GM12878 (cell line): ENCODE measurements around the gene COX6A2. TPM values are rescaled to one million over a fixed set of nuclear protein-coding genes. Genes with fewer than 3 reads are reported as not detected.

Source experiments
- JUND ChIP-seq: IDR thresholded peaks from 2 replicates; pipeline ENCODE4 v1.6.1; 2012; ENCODE audit warnings: low read depth, mild to moderate bottlenecking, low read length, improper control_type of control experiment, moderate library complexity
- SMARCA5 ChIP-seq: fragments of 450-650 bp; IDR thresholded peaks from 2 replicates; pipeline ENCODE4 v1.6.1; 2017; ENCODE audit warnings: mild to moderate bottlenecking
- STAT1 ChIP-seq: fragments of 450-650 bp; conservative IDR thresholded peaks from 2 replicates; pipeline ENCODE4 v1.6.1; 2014; ENCODE audit warnings: antibody characterized with exemption, mild to moderate bottlenecking
- polyA plus RNA-seq, 11 experiments: library from polyadenylated mRNA; depleted of rRNA in 4 of 11; unstranded in 6 of 11; stranded (reverse) in 5 of 11; fragments of >200 nt; fragmentation: Nextera tagmentation in 4 of 11; fragmentation: Illumina TruSeq in 1 of 11; extraction: Ambion mirVana in 4 of 11; extraction: Trizol in 1 of 11; gene quantifications; 1 replicate in 1 of 11; 2 replicates in 10 of 11; pipeline versions ENCODE4 v1.2.1 to v1.2.3, GENCODE V29; 2011 to 2016; ENCODE audit warnings: inconsistent platforms in 2 of 11, missing spikeins in 2 of 11, low read depth in 1 of 11
- total RNA-seq, 4 experiments: library from RNA; depleted of rRNA in 3 of 4; stranded (reverse); fragments of >200 nt in 3 of 4; fragmentation: Illumina TruSeq in 1 of 4; extraction: Trizol in 1 of 4; gene quantifications; 2 replicates each; pipeline versions ENCODE4 v1.2.1 to v1.2.3, GENCODE V29; 2013 to 2021
- TF ChIP-seq, protein P1 (sequence below): fragments of 450-650 bp; IDR thresholded peaks from 2 replicates; pipeline ENCODE4 v1.6.1; 2017; ENCODE audit warnings: mild to moderate bottlenecking, moderate library complexity
- TF ChIP-seq, protein P2 (sequence below): IDR thresholded peaks from 2 replicates; pipeline ENCODE4 v1.6.1; 2012; ENCODE audit warnings: mild to moderate bottlenecking, low read depth, low read length
- TF ChIP-seq, protein P3 (sequence below): IDR thresholded peaks from 2 replicates; pipeline ENCODE4 v1.6.1; 2011; ENCODE audit warnings: borderline replicate concordance, low read depth, mild to moderate bottlenecking, moderate library complexity, low read length; ENCODE audit not compliant: insufficient read depth, poor library complexity, severe bottlenecking
- TF ChIP-seq, protein P4 (sequence below): fragments of 450-650 bp; IDR thresholded peaks from 2 replicates; pipeline ENCODE4 v1.6.1; 2016; ENCODE audit warnings: mild to moderate bottlenecking

COX6A2 gene
- total and polyA plus RNA-seq, 10 of the 15 experiments (the other 5 are each of a cell fraction or from before 2014, with no cell fraction given), result not detected

DNA sequence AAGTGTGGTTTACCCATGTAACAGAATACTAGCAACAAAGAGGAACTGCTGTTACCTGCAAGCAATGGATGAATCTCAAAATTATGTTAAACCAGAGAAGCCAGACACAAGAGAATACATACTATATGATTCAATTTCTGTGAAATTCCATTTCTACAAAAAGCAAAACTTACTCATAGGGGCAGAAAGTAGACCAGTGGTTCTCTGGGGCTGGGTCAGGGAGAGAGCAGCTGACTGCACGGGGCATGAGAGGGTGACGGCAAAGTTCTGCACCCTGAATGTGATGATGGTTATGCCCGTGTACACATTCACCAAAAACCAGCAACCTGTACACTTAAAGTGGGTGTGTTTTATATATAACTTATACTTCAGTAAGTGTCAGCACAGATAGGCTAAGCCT, 11.4 kb upstream of the COX6A2 start (continued):
- TF ChIP-seq, protein P1, sequence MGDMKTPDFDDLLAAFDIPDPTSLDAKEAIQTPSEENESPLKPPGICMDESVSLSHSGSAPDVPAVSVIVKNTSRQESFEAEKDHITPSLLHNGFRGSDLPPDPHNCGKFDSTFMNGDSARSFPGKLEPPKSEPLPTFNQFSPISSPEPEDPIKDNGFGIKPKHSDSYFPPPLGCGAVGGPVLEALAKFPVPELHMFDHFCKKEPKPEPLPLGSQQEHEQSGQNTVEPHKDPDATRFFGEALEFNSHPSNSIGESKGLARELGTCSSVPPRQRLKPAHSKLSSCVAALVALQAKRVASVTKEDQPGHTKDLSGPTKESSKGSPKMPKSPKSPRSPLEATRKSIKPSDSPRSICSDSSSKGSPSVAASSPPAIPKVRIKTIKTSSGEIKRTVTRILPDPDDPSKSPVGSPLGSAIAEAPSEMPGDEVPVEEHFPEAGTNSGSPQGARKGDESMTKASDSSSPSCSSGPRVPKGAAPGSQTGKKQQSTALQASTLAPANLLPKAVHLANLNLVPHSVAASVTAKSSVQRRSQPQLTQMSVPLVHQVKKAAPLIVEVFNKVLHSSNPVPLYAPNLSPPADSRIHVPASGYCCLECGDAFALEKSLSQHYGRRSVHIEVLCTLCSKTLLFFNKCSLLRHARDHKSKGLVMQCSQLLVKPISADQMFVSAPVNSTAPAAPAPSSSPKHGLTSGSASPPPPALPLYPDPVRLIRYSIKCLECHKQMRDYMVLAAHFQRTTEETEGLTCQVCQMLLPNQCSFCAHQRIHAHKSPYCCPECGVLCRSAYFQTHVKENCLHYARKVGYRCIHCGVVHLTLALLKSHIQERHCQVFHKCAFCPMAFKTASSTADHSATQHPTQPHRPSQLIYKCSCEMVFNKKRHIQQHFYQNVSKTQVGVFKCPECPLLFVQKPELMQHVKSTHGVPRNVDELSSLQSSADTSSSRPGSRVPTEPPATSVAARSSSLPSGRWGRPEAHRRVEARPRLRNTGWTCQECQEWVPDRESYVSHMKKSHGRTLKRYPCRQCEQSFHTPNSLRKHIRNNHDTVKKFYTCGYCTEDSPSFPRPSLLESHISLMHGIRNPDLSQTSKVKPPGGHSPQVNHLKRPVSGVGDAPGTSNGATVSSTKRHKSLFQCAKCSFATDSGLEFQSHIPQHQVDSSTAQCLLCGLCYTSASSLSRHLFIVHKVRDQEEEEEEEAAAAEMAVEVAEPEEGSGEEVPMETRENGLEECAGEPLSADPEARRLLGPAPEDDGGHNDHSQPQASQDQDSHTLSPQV, result no peak
- TF ChIP-seq STAT1 (no peak), SMARCA5 (no peak), JUND (no peak)
- TF ChIP-seq, protein P2, sequence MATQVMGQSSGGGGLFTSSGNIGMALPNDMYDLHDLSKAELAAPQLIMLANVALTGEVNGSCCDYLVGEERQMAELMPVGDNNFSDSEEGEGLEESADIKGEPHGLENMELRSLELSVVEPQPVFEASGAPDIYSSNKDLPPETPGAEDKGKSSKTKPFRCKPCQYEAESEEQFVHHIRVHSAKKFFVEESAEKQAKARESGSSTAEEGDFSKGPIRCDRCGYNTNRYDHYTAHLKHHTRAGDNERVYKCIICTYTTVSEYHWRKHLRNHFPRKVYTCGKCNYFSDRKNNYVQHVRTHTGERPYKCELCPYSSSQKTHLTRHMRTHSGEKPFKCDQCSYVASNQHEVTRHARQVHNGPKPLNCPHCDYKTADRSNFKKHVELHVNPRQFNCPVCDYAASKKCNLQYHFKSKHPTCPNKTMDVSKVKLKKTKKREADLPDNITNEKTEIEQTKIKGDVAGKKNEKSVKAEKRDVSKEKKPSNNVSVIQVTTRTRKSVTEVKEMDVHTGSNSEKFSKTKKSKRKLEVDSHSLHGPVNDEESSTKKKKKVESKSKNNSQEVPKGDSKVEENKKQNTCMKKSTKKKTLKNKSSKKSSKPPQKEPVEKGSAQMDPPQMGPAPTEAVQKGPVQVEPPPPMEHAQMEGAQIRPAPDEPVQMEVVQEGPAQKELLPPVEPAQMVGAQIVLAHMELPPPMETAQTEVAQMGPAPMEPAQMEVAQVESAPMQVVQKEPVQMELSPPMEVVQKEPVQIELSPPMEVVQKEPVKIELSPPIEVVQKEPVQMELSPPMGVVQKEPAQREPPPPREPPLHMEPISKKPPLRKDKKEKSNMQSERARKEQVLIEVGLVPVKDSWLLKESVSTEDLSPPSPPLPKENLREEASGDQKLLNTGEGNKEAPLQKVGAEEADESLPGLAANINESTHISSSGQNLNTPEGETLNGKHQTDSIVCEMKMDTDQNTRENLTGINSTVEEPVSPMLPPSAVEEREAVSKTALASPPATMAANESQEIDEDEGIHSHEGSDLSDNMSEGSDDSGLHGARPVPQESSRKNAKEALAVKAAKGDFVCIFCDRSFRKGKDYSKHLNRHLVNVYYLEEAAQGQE, result no peak
- TF ChIP-seq, protein P3, sequence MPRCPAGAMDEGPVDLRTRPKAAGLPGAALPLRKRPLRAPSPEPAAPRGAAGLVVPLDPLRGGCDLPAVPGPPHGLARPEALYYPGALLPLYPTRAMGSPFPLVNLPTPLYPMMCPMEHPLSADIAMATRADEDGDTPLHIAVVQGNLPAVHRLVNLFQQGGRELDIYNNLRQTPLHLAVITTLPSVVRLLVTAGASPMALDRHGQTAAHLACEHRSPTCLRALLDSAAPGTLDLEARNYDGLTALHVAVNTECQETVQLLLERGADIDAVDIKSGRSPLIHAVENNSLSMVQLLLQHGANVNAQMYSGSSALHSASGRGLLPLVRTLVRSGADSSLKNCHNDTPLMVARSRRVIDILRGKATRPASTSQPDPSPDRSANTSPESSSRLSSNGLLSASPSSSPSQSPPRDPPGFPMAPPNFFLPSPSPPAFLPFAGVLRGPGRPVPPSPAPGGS, result no peak
- TF ChIP-seq, protein P4, sequence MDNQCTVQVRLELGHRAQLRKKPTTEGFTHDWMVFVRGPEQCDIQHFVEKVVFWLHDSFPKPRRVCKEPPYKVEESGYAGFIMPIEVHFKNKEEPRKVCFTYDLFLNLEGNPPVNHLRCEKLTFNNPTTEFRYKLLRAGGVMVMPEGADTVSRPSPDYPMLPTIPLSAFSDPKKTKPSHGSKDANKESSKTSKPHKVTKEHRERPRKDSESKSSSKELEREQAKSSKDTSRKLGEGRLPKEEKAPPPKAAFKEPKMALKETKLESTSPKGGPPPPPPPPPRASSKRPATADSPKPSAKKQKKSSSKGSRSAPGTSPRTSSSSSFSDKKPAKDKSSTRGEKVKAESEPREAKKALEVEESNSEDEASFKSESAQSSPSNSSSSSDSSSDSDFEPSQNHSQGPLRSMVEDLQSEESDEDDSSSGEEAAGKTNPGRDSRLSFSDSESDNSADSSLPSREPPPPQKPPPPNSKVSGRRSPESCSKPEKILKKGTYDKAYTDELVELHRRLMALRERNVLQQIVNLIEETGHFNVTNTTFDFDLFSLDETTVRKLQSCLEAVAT, result no peak
